Measurements from ENCODE around the gene HAO1. TPM values are rescaled to one million over a fixed set of nuclear protein-coding genes. Genes with fewer than 3 reads are reported as not detected.
"Not testable (repeated sequence)": the region's sequence is repeated elsewhere in the genome, so short reads cannot be mapped to it uniquely, and the experiment has no call there.

The HAO1 gene
- total RNA-seq, 1 experiment from 2014 or later, result not detected

GRCh38 chr20:7959484-7959883, 19.2 kb upstream of the HAO1 start:
- CTCF ChIA-PET, result no interaction called here
- no TSS peak for BruUV-seq (replicated peaks)
- DNase-seq, result no peak

GRCh38 chr20:7956561-7956960, 16.3 kb upstream of the HAO1 start:
- H3K4me3 ChIP-seq; H3F3A ChIP-seq (ENCODE audit: insufficient read depth, low read depth); H3K9me2 ChIP-seq (ENCODE audit: insufficient read depth); intact Hi-C loops (cut with micrococcal nuclease; ENCODE audit: unreplicated experiment); H2AFZ ChIP-seq; H3K36me3 ChIP-seq (ENCODE audit: low read depth); CTCF ChIA-PET; H3K4me2 ChIP-seq; POLR2A ChIA-PET (ENCODE audit: unreplicated experiment); DNase-seq; H3K4me1 ChIP-seq (replicated peaks; ENCODE audit: insufficient read depth); H3K9me3 ChIP-seq (ENCODE audit: insufficient read depth, low read depth); H4K20me1 ChIP-seq (ENCODE audit: insufficient read depth); H3K27ac ChIP-seq; H3K79me2 ChIP-seq (ENCODE audit: low read depth); BruUV-seq (replicated peaks): not testable (repeated sequence)
- H3K27me3 ChIP-seq (ENCODE audit: insufficient read depth, low read depth), result peaks cover 28% of the 10 kb centered on the region

More at GRCh38 chr20:7959484-7959883, 19.2 kb upstream of the HAO1 start:
- intact Hi-C loops (cut with micrococcal nuclease; ENCODE audit: unreplicated experiment), result no loop called here
- H3K9me2 ChIP-seq (ENCODE audit: insufficient read depth), result no peaks in the 10 kb centered on the region
- POLR2A ChIA-PET (ENCODE audit: unreplicated experiment), result no interaction called here
- no peak overlapping the region for H2AFZ ChIP-seq
- H3K27me3 ChIP-seq (ENCODE audit: insufficient read depth, low read depth), result peaks cover 26% of the 10 kb centered on the region
- no peak overlapping the region for H3K4me2 ChIP-seq
- no peaks in the 10 kb centered on the region for H4K20me1 ChIP-seq (ENCODE audit: insufficient read depth)
- H3K79me2 ChIP-seq (ENCODE audit: low read depth), result no peaks in the 10 kb centered on the region
- no peak overlapping the region for H3K4me3 ChIP-seq
- no peak overlapping the region for H3K27ac ChIP-seq
- no peaks in the 10 kb centered on the region for H3K4me1 ChIP-seq (replicated peaks; ENCODE audit: insufficient read depth)
- H3K9me3 ChIP-seq (ENCODE audit: insufficient read depth, low read depth), result no peaks in the 10 kb centered on the region
- H3F3A ChIP-seq (ENCODE audit: insufficient read depth, low read depth), result no peaks in the 10 kb centered on the region
- TF ChIP-seq, protein P1, sequence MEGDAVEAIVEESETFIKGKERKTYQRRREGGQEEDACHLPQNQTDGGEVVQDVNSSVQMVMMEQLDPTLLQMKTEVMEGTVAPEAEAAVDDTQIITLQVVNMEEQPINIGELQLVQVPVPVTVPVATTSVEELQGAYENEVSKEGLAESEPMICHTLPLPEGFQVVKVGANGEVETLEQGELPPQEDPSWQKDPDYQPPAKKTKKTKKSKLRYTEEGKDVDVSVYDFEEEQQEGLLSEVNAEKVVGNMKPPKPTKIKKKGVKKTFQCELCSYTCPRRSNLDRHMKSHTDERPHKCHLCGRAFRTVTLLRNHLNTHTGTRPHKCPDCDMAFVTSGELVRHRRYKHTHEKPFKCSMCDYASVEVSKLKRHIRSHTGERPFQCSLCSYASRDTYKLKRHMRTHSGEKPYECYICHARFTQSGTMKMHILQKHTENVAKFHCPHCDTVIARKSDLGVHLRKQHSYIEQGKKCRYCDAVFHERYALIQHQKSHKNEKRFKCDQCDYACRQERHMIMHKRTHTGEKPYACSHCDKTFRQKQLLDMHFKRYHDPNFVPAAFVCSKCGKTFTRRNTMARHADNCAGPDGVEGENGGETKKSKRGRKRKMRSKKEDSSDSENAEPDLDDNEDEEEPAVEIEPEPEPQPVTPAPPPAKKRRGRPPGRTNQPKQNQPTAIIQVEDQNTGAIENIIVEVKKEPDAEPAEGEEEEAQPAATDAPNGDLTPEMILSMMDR (conservative IDR thresholded peaks at IDR 0.05), result no peak
- TF ChIP-seq EZH2 (IDR thresholded peaks at IDR 0.05; ENCODE audit: low read depth), result no peak
- H3K36me3 ChIP-seq (ENCODE audit: low read depth), result no peaks in the 10 kb centered on the region

GRCh38 chr20:7950387-7950786, 10.1 kb upstream of the HAO1 start:
- POLR2A ChIA-PET (ENCODE audit: unreplicated experiment), result no interaction called here
- no peak overlapping the region for H3K4me2 ChIP-seq
- H3K4me1 ChIP-seq (replicated peaks; ENCODE audit: insufficient read depth), result no peaks in the 10 kb centered on the region
- no peaks in the 10 kb centered on the region for H3K36me3 ChIP-seq (ENCODE audit: low read depth)
- no peak overlapping the region for H3K27ac ChIP-seq
- H3K27me3 ChIP-seq (ENCODE audit: insufficient read depth, low read depth), result peaks cover 10% of the 10 kb centered on the region; the same call in 1 of the 2 replicates
- H3F3A ChIP-seq (ENCODE audit: insufficient read depth, low read depth), result no peaks in the 10 kb centered on the region
- intact Hi-C loops (cut with micrococcal nuclease; ENCODE audit: unreplicated experiment), result no loop called here
- H3K9me2 ChIP-seq (ENCODE audit: insufficient read depth), result no peaks in the 10 kb centered on the region
- H3K79me2 ChIP-seq (ENCODE audit: low read depth), result no peaks in the 10 kb centered on the region
- BruUV-seq (replicated peaks), result no TSS peak
- no peak overlapping the region for H2AFZ ChIP-seq
- H3K4me3 ChIP-seq, result no peak overlapping the region
- no peak for TF ChIP-seq EZH2 (IDR thresholded peaks at IDR 0.05; ENCODE audit: low read depth)
- TF ChIP-seq, protein P1 (conservative IDR thresholded peaks at IDR 0.05), result no peak
- H4K20me1 ChIP-seq (ENCODE audit: insufficient read depth), result no peaks in the 10 kb centered on the region
- CTCF ChIA-PET, result no interaction called here
- no peaks in the 10 kb centered on the region for H3K9me3 ChIP-seq (ENCODE audit: insufficient read depth, low read depth)
- DNase-seq, result no peak

DNA sequence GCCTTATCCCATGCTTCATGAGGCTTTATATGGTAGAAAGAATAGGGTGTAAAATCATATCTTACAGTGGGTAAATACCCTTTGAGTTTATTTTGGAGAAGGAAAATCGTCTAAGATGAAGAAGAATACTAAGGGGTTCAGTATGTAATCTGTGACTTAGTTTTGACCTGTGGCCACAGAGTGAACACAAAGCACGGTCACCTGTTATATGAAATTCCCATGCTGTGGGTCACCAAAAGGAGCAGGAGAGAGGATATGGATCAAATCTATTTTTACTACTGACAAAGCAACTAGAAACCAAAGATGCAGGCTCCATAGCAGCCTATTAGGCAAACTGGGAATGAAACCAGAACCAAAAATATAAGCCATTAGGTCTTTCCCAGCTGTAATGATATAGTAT, 3.6 kb upstream of the HAO1 start:
- H3K4me3 ChIP-seq, result no peak overlapping the region
- CTCF ChIA-PET, result no interaction called here
- no peak overlapping the region for H3K4me2 ChIP-seq

More for the DNA sequence above, 3.6 kb upstream of the HAO1 start:
- Histone ChIP-seq H3K9me3 (ENCODE audit: insufficient read depth, low read depth) (no peaks in the 10 kb centered on the region), H3K36me3 (ENCODE audit: low read depth) (no peaks in the 10 kb centered on the region), H3F3A (ENCODE audit: insufficient read depth, low read depth) (no peaks in the 10 kb centered on the region), H3K79me2 (ENCODE audit: low read depth) (no peaks in the 10 kb centered on the region), H4K20me1 (ENCODE audit: insufficient read depth) (no peaks in the 10 kb centered on the region), H3K27ac (no peak overlapping the region), H3K9me2 (ENCODE audit: insufficient read depth) (no peaks in the 10 kb centered on the region), H2AFZ (no peak overlapping the region), H3K27me3 (ENCODE audit: insufficient read depth, low read depth) (peaks cover 26% of the 10 kb centered on the region; the same call in 1 of the 2 replicates), H3K4me1 (replicated peaks; ENCODE audit: insufficient read depth) (no peaks in the 10 kb centered on the region)
- DNase-seq, result no peak
- POLR2A ChIA-PET (ENCODE audit: unreplicated experiment), result no interaction called here
- intact Hi-C loops (cut with micrococcal nuclease; ENCODE audit: unreplicated experiment), result no loop called here
- no TSS peak for BruUV-seq (replicated peaks)
- TF ChIP-seq, protein P1 (conservative IDR thresholded peaks at IDR 0.05), result no peak
- TF ChIP-seq EZH2 (IDR thresholded peaks at IDR 0.05; ENCODE audit: low read depth), result no peak

All from PC-9 (cell line).